BE2C (cell line): ENCODE measurements around the gene ZSCAN20.

Source experiments
- DNase-seq: peaks from one replicate; pipeline ENCODE4 v3.0.0-alpha.2; 2020
- H3K27me3 ChIP-seq: fragments of 250-450 bp; sonication (Bioruptor Pico); 2 replicates; pipeline ENCODE4 v1.5.1; 2020; ENCODE audit warnings: mild to moderate bottlenecking
- H3K36me3 ChIP-seq: fragments of 250-450 bp; sonication (Bioruptor Pico); 2 replicates; pipeline ENCODE4 v1.5.1; 2020; ENCODE audit warnings: mild to moderate bottlenecking
- H3K4me1 ChIP-seq: fragments of 250-450 bp; sonication (Bioruptor Pico); 2 replicates; pipeline ENCODE4 v1.5.1; 2020
- H3K4me3 ChIP-seq: 2 replicates; pipeline ENCODE4 v1.5.1; 2011; ENCODE audit warnings: low read depth, low read length
- H3K9me3 ChIP-seq: fragments of 250-450 bp; sonication (Bioruptor Pico); 2 replicates; pipeline ENCODE4 v1.5.1; 2020
- TF ChIP-seq, protein P1 (sequence below): IDR thresholded peaks from 2 replicates; pipeline ENCODE4 v1.5.1; 2012; ENCODE audit warnings: mild to moderate bottlenecking, low read depth, low read length

ZSCAN20 gene

DNA sequence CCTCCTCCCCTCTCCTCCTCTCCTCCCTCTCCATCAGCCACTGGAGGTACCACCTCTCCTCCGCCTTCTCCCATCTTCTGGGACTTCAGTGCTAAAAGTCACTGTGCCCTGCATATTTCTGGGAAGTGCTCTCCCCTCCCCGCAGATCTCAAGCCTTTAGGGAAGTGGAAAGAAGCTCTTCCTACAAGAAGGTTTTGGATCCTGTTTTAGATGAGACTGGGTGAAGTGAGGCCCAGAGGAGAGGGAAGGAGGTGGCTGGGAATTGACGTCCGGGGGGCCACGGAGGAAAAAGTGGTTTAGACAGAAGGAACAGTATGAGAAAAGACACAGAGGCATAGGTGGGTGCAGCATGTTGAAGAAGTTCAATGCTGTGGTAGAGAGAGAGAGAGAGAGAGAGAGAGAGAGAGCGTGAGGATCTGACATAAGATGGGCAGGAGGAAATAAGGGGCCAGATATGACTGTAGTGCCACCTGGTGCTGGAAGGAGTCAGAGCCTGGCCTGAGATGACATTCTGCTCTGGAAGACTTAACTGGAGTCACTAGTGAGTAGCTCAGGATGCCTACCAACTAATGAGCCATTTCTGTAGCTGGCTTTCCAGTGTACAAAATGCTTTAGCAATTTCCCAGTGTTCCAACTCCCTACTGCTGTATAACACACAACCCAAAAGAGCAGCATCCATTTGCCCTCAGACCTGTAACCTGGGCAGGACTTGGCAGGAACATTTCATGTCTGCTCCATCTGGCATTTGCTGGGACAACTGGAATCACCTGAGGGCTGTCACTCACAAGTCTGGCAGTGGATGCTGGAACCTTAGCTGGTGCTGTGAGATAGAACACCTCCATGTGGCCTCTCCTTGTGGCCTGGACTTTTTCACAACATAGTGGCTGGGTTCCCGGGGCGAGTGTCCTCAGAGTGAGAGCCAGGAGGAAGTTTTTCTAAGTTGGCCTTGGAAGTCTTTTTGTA lies 16.6 kb upstream of the ZSCAN20 start:
- H3K9me3 ChIP-seq, result no peaks in the 10 kb centered on the region

DNA sequence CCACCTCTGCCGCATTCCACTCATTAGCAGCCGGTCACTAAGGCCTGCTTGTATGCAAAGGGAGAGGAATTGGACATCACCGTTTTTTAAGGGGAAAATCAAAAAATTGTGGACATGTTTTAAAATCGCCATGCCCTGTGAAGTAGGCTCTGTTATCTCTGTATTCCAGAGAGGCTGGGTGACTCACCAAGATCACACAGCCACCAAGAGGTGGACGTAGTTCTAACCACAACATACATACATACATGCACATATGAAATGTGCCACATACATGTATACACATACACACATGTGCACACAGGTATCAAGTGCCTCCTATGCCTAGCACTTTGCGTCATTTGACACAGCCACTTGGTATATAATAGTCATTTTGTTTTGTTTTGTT lies 16.0 kb upstream of the ZSCAN20 start:
- Histone ChIP-seq H3K27me3 (no peaks in the 10 kb centered on the region), H3K9me3 (no peaks in the 10 kb centered on the region), H3K36me3 (no peaks in the 10 kb centered on the region), H3K4me1 (no peaks in the 10 kb centered on the region), H3K4me3 (no peak overlapping the region)
- no peak for DNase-seq
- TF ChIP-seq, protein P1, sequence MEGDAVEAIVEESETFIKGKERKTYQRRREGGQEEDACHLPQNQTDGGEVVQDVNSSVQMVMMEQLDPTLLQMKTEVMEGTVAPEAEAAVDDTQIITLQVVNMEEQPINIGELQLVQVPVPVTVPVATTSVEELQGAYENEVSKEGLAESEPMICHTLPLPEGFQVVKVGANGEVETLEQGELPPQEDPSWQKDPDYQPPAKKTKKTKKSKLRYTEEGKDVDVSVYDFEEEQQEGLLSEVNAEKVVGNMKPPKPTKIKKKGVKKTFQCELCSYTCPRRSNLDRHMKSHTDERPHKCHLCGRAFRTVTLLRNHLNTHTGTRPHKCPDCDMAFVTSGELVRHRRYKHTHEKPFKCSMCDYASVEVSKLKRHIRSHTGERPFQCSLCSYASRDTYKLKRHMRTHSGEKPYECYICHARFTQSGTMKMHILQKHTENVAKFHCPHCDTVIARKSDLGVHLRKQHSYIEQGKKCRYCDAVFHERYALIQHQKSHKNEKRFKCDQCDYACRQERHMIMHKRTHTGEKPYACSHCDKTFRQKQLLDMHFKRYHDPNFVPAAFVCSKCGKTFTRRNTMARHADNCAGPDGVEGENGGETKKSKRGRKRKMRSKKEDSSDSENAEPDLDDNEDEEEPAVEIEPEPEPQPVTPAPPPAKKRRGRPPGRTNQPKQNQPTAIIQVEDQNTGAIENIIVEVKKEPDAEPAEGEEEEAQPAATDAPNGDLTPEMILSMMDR, result no peak

More for the DNA sequence above, 16.6 kb upstream of the ZSCAN20 start:
- H3K4me1 ChIP-seq, result no peaks in the 10 kb centered on the region
- TF ChIP-seq, protein P1, result peak; percentile 72
- H3K27me3 ChIP-seq, result no peaks in the 10 kb centered on the region
- no peak overlapping the region for H3K4me3 ChIP-seq
- DNase-seq, result peak; percentile 45
- H3K36me3 ChIP-seq, result no peaks in the 10 kb centered on the region

- no peak for DNase-seq
- TF ChIP-seq, protein P1, result no peak
- H3K4me1 ChIP-seq, result no peaks in the 10 kb centered on the region
Observed at GRCh38 chr1:33459691-33460090, 12.8 kb upstream of the ZSCAN20 start.

DNA sequence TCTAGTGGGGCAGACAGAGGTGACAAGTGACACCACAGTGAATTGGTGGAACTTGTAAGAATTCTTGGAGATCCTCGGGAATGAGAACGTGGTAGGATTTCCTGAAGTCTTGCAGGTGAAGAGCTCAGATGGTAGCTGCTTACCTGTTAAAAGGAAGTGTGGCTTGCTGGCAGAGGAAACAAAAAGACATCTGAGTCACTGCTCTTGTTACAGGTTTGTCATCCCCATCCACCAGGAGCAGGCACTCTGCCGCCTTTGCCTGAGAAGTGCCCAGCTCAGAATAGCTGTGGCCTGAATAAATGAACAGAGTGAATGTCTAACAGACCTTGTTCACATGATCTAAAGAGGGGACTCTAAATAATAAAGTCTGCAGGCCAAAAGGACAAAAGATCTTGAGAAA lies 12.3 kb upstream of the ZSCAN20 start:
- H3K4me3 ChIP-seq, result no peak overlapping the region
- H3K36me3 ChIP-seq, result no peaks in the 10 kb centered on the region
- no peak for DNase-seq
- no peaks in the 10 kb centered on the region for H3K9me3 ChIP-seq
- TF ChIP-seq, protein P1, result no peak
- no peaks in the 10 kb centered on the region for H3K27me3 ChIP-seq
- no peaks in the 10 kb centered on the region for H3K4me1 ChIP-seq

More at GRCh38 chr1:33459691-33460090, 12.8 kb upstream of the ZSCAN20 start:
- Histone ChIP-seq H3K9me3 (no peaks in the 10 kb centered on the region), H3K36me3 (no peaks in the 10 kb centered on the region), H3K27me3 (no peaks in the 10 kb centered on the region), H3K4me3 (no peak overlapping the region)

- no peak for DNase-seq
- Histone ChIP-seq H3K9me3 (no peaks in the 10 kb centered on the region), H3K4me1 (no peaks in the 10 kb centered on the region), H3K36me3 (no peaks in the 10 kb centered on the region), H3K27me3 (no peaks in the 10 kb centered on the region), H3K4me3 (no peak overlapping the region)
- TF ChIP-seq, protein P1, result no peak
Observed at GRCh38 chr1:33460947-33461629, 11.4 kb upstream of the ZSCAN20 start.
